SK-N-MC (cell line): ENCODE data around the gene SLC30A5.

Experiments
- EZH2 ChIP-seq: fragments of 200-600 bp; sonication (generic); IDR thresholded peaks from one replicate; pipeline ENCODE4 v1.6.1; 2017; ENCODE audit warnings: antibody characterized with exemption
- FOXP2 ChIP-seq: optimal IDR thresholded peaks from 2 replicates; pipeline ENCODE3; 2011; ENCODE audit warnings: mild to moderate bottlenecking, moderate library complexity; ENCODE audit not compliant: insufficient read depth; ENCODE audit errors: extremely low read length, control extremely low read depth
- POLR2AphosphoS5 ChIP-seq: IDR thresholded peaks from 2 replicates; pipeline ENCODE4 v1.6.1; 2012; ENCODE audit warnings: mild to moderate bottlenecking, low read depth, low read length, borderline replicate concordance

DNA sequence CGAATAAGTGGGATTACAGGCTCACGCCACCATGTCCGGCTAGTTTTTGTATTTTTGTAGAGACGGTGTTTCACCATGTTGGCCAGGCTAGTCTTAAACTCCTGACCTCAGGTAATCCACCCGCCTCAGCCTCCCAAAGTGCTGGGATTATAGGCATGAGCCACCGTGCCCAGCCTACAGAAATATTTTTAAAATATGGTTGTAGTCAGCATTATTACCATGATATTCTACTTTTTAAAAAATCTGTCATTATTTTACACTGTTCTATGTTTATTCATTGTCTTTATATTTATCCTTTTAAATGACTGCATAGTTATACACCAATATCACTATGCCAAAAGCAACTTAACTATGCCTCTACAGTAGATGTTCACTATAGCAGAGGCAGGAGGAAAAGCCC is 41.6 kb upstream of the SLC30A5 start:
- TF ChIP-seq POLR2AphosphoS5 (no peak), FOXP2 (no peak), EZH2 (no peak)
